Type B pancreatic cell (in vitro differentiated cells): ENCODE measurements around the gene RPS6KB2. TPM values are rescaled to one million over a fixed set of nuclear protein-coding genes. Genes with fewer than 3 reads are reported as not detected.

ENCODE experiments used
- DNase-seq: peaks from one replicate; pipeline ENCODE4 v3.0.0; 2021; ENCODE audit warnings: mixed read lengths; ENCODE audit not compliant: unreplicated experiment; ENCODE audit errors: extremely low spot score
- H3K27ac Mint-ChIP-seq: 2 replicates; pipeline ENCODE4 v1.8.0; 2021; ENCODE audit warnings: mild to moderate bottlenecking, mixed read lengths
- H3K27me3 Mint-ChIP-seq: 2 replicates; pipeline ENCODE4 v1.8.0; 2021; ENCODE audit warnings: mixed read lengths
- H3K36me3 Mint-ChIP-seq: 2 replicates; pipeline ENCODE4 v1.8.0; 2021; ENCODE audit warnings: mixed read lengths
- H3K4me1 Mint-ChIP-seq: one replicate; pipeline ENCODE4 v1.8.0; 2021; ENCODE audit warnings: mixed read lengths; ENCODE audit not compliant: unreplicated experiment
- H3K4me3 Mint-ChIP-seq: 2 replicates; pipeline ENCODE4 v1.8.0; 2021; ENCODE audit warnings: mild to moderate bottlenecking, mixed read lengths
- H3K9me3 Mint-ChIP-seq: 2 replicates; pipeline ENCODE4 v1.8.0; 2021; ENCODE audit warnings: mixed read lengths
- long read RNA-seq: library from polyadenylated mRNA; unstranded; transcript quantifications from one replicate; pipeline ENCODE4 v2.0.0, GENCODE V29; 2020
- total RNA-seq: library from RNA; stranded (reverse); gene quantifications from 2 replicates; pipeline ENCODE4 v1.2.1, GENCODE V29; 2021; ENCODE audit warnings: low replicate concordance
- TF ChIP-seq, protein P1 (sequence below): fragments of 200-600 bp; sonication (generic); conservative IDR thresholded peaks from 2 replicates; pipeline ENCODE4 v1.5.0; 2021; ENCODE audit warnings: antibody characterized with exemption, mild to moderate bottlenecking

RPS6KB2 gene
- 55.5 and 57.0 TPM in 2 replicates for total RNA-seq
- long read RNA-seq, partial matches to known transcripts: 1 of 2 reads
- long read RNA-seq, other reads (novel, unspliced or antisense): 0 of 2 reads

DNA sequence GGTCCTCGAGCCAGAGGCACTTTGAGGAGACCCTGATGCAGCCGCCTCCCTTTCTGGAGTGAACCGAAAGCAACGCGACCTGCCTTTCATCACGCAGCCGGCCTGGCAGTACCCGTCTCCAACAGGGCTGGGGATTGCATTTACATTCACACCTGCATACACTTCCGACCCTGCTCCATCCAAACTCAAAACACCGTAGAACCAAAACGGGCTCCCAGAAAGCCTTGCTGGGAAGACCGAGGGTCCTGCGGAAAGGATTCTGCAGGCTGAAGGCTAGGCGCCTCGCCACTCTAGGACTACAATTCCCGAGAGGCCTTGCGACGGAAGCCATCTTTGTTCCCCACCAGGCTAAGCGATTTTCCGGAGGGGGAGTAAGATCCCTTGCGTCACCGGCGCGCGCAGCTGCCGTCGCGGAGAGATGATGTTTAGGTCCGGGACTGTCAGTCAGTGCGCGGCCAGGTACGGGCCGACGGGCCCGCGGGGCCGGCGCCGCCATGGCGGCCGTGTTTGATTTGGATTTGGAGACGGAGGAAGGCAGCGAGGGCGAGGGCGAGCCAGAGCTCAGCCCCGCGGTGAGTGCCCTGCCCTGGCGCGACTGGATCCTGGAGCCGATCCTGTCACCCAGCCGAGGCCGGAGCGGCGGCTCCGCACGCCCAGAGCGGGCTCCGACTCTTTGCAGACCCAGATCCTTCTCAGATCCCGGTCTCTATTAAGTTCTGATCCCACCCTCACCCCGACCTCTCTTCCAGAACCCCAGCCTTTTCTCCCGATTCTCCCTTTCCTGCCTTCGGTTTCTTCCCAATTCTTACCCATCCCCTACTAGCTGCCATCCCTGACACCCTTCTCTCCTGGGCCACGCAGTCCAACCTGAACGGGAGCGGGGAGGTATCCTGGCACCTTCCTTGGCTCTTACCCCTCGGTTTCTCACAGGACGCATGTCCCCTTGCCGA, at the start of gene RPS6KB2:
TSS of gene RPS6KB2 (plus strand) at position 443 of the 950 bp plus-strand sequence. CDS start at position 495, 52 bp downstream.
- peak; percentile 98 for DNase-seq
- Mint-ChIP-seq H3K36me3 (no peaks in the 10 kb centered on the region), H3K4me3 (peak within 1 kb of the TSS; percentile 93), H3K27me3 (no peaks in the 10 kb centered on the region), H3K4me1 (peaks cover 8% of the 10 kb centered on the region), H3K27ac (peak within 1 kb of the TSS; percentile 84), H3K9me3 (no peaks in the 10 kb centered on the region)
- TF ChIP-seq, protein P1, sequence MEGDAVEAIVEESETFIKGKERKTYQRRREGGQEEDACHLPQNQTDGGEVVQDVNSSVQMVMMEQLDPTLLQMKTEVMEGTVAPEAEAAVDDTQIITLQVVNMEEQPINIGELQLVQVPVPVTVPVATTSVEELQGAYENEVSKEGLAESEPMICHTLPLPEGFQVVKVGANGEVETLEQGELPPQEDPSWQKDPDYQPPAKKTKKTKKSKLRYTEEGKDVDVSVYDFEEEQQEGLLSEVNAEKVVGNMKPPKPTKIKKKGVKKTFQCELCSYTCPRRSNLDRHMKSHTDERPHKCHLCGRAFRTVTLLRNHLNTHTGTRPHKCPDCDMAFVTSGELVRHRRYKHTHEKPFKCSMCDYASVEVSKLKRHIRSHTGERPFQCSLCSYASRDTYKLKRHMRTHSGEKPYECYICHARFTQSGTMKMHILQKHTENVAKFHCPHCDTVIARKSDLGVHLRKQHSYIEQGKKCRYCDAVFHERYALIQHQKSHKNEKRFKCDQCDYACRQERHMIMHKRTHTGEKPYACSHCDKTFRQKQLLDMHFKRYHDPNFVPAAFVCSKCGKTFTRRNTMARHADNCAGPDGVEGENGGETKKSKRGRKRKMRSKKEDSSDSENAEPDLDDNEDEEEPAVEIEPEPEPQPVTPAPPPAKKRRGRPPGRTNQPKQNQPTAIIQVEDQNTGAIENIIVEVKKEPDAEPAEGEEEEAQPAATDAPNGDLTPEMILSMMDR: no peak

DNA sequence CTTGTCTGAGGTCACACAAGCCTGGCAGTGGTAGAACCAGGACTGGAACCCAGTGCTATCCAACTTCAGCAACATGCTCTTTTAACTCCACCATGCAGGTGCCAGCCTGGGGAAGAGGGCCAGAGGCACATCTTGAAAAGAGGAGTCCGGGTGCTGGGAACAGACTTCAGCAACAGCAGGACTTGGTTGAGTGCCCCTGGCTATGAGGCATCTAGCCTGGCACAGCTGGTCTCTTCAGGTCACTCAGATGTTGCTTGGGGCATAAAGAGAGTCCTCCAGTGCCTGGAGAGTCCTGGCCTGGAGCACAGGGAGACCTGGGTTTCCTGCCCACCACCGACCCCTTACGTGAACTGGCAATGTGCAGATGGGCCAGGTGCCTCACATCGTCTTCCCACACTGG, 49.8 kb upstream of the RPS6KB2 start:
- Mint-ChIP-seq H3K4me1 (peaks cover 23% of the 10 kb centered on the region), H3K27ac (no peak overlapping the region), H3K9me3 (no peaks in the 10 kb centered on the region), H3K36me3 (no peaks in the 10 kb centered on the region), H3K4me3 (no peak overlapping the region), H3K27me3 (peaks cover 34% of the 10 kb centered on the region)
- TF ChIP-seq, protein P1: no peak
- no peak for DNase-seq

DNA sequence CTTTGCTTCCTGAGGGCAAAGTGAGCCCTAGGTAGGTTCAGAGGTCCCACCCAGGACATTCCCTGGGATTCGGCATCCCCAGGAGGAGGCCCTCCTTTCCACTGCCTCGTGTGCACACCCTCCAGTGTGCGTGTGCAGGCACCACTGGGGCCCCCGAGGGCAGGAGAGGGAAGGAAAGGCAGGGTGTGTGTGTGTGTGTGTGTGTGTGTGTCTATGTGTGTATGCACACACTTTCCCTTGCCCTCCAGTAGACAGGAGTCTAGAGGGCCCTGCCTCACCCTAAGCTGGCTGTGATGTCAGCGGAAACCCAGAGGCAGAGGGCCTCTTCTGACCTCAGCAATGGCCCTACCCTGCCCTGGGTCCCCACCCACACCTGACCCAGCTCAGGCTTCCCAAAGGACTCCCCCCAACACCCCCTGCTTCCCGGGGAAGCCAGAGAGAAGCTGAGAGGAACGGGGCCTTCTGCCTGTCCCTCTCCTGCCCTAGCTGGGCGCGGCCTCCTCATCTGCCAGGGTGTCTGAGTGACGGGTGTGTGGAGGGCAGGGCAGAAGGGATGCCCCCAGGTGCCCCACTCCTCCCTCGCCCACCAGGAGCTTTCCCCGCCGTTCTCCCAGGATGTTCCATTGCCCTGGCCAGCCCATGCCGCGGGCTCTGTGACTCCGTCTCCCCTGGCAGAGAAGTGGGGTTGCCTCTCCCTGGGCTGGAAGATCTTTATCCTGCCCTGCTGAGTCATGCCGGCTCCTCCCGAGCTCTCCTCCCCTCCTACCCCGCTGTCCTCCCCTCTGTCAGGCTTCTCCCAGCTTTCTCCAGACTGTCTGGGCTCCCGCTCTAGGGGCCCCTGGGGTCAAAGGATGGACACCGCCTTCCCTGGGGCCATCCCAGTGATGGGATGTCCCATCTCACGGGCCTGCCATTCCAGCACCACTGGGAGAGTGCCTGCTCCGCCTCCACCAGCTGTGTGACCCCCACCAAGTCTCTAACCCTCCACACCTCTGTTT, 48.9 kb upstream of the RPS6KB2 start:
- H3K4me3 Mint-ChIP-seq: no peak overlapping the region
- DNase-seq: no peak
- no peaks in the 10 kb centered on the region for H3K36me3 Mint-ChIP-seq
- no peaks in the 10 kb centered on the region for H3K9me3 Mint-ChIP-seq
- H3K27me3 Mint-ChIP-seq: peaks cover 30% of the 10 kb centered on the region
- peaks cover 18% of the 10 kb centered on the region for H3K4me1 Mint-ChIP-seq
- no peak overlapping the region for H3K27ac Mint-ChIP-seq
- TF ChIP-seq, protein P1: no peak

DNA sequence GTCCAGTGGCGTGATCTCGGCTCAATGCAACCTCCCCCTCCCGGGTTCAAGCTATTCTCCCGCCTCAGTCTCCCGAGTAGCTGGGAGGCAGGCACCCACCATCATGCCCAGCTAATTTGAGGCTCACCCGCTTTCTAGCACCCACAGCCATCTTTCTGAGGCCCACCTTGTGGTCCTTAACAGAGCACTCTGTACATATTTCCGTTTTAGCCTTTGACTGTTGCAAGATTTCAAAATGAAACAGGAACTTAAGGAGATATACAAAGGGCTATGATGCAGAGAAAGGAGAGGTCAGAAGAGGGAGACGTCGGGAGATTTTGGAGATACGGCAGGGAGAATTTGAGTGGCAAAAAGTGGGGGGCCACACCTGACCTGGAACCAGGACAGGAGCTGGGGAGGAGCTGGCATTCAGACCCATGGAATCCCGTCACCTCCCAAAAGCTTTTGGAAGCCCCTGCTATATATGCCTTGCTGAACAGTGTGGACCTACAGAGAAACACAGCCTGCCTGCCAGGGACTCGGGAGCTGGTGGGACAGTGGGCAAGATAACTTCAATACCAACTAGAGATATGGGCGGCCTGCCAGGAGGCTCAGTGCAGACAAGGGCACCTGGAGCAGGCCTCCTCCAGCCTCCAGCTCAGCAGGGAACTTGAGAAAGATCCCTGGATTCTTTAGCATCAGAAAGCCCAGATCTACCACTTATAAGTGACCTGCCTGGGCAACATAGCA, 46.9 kb upstream of the RPS6KB2 start:
- no peaks in the 10 kb centered on the region for H3K36me3 Mint-ChIP-seq
- H3K4me1 Mint-ChIP-seq: peaks cover 12% of the 10 kb centered on the region
- H3K27me3 Mint-ChIP-seq: peaks cover 32% of the 10 kb centered on the region
- H3K9me3 Mint-ChIP-seq: no peaks in the 10 kb centered on the region
- H3K4me3 Mint-ChIP-seq: no peak overlapping the region
- TF ChIP-seq, protein P1: no peak
- H3K27ac Mint-ChIP-seq: no peak overlapping the region
- no peak for DNase-seq
